HepG2 (cell line): ENCODE results near the gene PCGF6. TPM values are rescaled to one million over a fixed set of nuclear protein-coding genes. Genes with fewer than 3 reads are reported as not detected.

Source experiments
- AFF4 ChIP-seq: sonication (generic); formaldehyde crosslinking; IDR thresholded peaks from 2 replicates; pipeline ENCODE4 v1.4.0; 2020; ENCODE audit warnings: missing genetic modification reagents
- CREB3 ChIP-seq: sonication (generic); formaldehyde crosslinking; IDR thresholded peaks from 2 replicates; pipeline ENCODE4 v1.5.0; 2020; ENCODE audit warnings: missing genetic modification reagents
- HDAC6 ChIP-seq: fragments of 200-600 bp; sonication (generic); IDR thresholded peaks from 2 replicates; pipeline ENCODE4 v1.7.0; 2017; ENCODE audit warnings: mild to moderate bottlenecking, antibody characterized with exemption, low read length, low read depth
- MLXIP ChIP-seq: sonication (generic); formaldehyde crosslinking; IDR thresholded peaks from 2 replicates; pipeline ENCODE4 v1.9.0; 2021; ENCODE audit warnings: missing genetic modification reagents, borderline replicate concordance
- ZBTB7B ChIP-seq: sonication (generic); formaldehyde crosslinking; IDR thresholded peaks from 2 replicates; pipeline ENCODE4 v1.4.0; 2020; ENCODE audit warnings: missing genetic modification reagents
- ZNF143 ChIP-seq: sonication (generic); formaldehyde crosslinking; IDR thresholded peaks from 2 replicates; pipeline ENCODE4 v1.4.0; 2020; ENCODE audit warnings: missing genetic modification reagents
- ZNF546 ChIP-seq: sonication (generic); formaldehyde crosslinking; conservative IDR thresholded peaks from 2 replicates; pipeline ENCODE4 v1.8.1; 2023; ENCODE audit warnings: mild to moderate bottlenecking, missing genetic modification reagents
- ZSCAN31 ChIP-seq: sonication (generic); formaldehyde crosslinking; IDR thresholded peaks from 2 replicates; pipeline ENCODE4 v1.5.0; 2020; ENCODE audit warnings: low read depth, mild to moderate bottlenecking, missing genetic modification reagents
- polyA plus RNA-seq, 8 experiments: library from polyadenylated mRNA; depleted of rRNA in 3 of 8; stranded (reverse) in 7 of 8; unstranded in 1 of 8; fragments of >200 nt; fragmentation: Illumina TruSeq in 4 of 8; extraction: Trizol in 4 of 8; gene quantifications; 2 replicates each; pipeline versions ENCODE4 v1.2.1 to v1.2.3, GENCODE V29; 2011 to 2016; ENCODE audit warnings: low read depth in 4 of 8, missing spikeins in 1 of 8, mixed read lengths in 1 of 8; ENCODE audit not compliant: insufficient read depth in 1 of 8
- total RNA-seq, 5 experiments: library from RNA; depleted of rRNA; stranded (reverse); fragments of >200 nt; fragmentation: Illumina TruSeq; extraction: Trizol; gene quantifications; 2 replicates each; pipeline ENCODE4 v1.2.3, GENCODE V29; 2016; ENCODE audit warnings: low read depth in 1 of 5
- TF ChIP-seq, protein P1 (sequence below): sonication (generic); formaldehyde crosslinking; IDR thresholded peaks from 2 replicates; pipeline ENCODE4 v1.5.0; 2020; ENCODE audit warnings: mild to moderate bottlenecking, missing genetic modification reagents, borderline replicate concordance
- TF ChIP-seq, protein P2 (sequence below): sonication (generic); formaldehyde crosslinking; IDR thresholded peaks from 2 replicates; pipeline ENCODE4 v1.4.0; 2020; ENCODE audit warnings: missing genetic modification reagents, borderline replicate concordance

Gene PCGF6
- total and polyA plus RNA-seq, 2 of the 13 experiments (the other 11 are each of a cell fraction or from before 2014, with no cell fraction given): 5.2 to 19.4 TPM

- no peak for TF ChIP-seq MLXIP (CRISPR knock-in tag)
- peak; percentile 96 for TF ChIP-seq ZSCAN31 (CRISPR knock-in tag)
- TF ChIP-seq CREB3 (CRISPR knock-in tag): no peak
- TF ChIP-seq HDAC6: no peak
- TF ChIP-seq ZNF546 (CRISPR knock-in tag): 0 out of 2 replicates have a peak, but pooled peaks have one; percentile 48
- TF ChIP-seq AFF4 (CRISPR knock-in tag): peak; percentile 82
- peak; percentile 58; the same call in 1 of the 2 replicates for TF ChIP-seq ZBTB7B
- TF ChIP-seq, protein P1, sequence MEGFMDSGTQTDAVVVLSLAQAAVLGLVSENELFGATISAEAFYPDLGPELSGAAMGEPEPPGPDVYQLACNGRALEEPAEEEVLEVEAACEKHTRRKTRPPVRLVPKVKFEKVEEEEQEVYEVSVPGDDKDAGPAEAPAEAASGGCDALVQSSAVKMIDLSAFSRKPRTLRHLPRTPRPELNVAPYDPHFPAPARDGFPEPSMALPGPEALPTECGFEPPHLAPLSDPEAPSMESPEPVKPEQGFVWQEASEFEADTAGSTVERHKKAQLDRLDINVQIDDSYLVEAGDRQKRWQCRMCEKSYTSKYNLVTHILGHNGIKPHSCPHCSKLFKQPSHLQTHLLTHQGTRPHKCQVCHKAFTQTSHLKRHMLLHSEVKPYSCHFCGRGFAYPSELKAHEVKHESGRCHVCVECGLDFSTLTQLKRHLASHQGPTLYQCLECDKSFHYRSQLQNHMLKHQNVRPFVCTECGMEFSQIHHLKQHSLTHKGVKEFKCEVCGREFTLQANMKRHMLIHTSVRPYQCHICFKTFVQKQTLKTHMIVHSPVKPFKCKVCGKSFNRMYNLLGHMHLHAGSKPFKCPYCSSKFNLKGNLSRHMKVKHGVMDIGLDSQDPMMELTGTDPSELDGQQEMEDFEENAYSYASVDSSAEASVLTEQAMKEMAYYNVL (CRISPR knock-in tag): peak; percentile 98
- TF ChIP-seq ZNF143 (CRISPR knock-in tag): no peak
- TF ChIP-seq, protein P2, sequence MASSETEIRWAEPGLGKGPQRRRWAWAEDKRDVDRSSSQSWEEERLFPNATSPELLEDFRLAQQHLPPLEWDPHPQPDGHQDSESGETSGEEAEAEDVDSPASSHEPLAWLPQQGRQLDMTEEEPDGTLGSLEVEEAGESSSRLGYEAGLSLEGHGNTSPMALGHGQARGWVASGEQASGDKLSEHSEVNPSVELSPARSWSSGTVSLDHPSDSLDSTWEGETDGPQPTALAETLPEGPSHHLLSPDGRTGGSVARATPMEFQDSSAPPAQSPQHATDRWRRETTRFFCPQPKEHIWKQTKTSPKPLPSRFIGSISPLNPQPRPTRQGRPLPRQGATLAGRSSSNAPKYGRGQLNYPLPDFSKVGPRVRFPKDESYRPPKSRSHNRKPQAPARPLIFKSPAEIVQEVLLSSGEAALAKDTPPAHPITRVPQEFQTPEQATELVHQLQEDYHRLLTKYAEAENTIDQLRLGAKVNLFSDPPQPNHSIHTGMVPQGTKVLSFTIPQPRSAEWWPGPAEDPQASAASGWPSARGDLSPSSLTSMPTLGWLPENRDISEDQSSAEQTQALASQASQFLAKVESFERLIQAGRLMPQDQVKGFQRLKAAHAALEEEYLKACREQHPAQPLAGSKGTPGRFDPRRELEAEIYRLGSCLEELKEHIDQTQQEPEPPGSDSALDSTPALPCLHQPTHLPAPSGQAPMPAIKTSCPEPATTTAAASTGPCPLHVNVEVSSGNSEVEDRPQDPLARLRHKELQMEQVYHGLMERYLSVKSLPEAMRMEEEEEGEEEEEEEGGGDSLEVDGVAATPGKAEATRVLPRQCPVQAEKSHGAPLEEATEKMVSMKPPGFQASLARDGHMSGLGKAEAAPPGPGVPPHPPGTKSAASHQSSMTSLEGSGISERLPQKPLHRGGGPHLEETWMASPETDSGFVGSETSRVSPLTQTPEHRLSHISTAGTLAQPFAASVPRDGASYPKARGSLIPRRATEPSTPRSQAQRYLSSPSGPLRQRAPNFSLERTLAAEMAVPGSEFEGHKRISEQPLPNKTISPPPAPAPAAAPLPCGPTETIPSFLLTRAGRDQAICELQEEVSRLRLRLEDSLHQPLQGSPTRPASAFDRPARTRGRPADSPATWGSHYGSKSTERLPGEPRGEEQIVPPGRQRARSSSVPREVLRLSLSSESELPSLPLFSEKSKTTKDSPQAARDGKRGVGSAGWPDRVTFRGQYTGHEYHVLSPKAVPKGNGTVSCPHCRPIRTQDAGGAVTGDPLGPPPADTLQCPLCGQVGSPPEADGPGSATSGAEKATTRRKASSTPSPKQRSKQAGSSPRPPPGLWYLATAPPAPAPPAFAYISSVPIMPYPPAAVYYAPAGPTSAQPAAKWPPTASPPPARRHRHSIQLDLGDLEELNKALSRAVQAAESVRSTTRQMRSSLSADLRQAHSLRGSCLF (CRISPR knock-in tag): no peak
Measured at GRCh38 chr10:103367782-103368518, 17.0 kb upstream of the PCGF6 start, which contains the start of gene TAF5 (continued).
